HG02981 (cell line): ENCODE results near the gene MCTS1.
"Not testable (repeated sequence)": the region's sequence is repeated elsewhere in the genome, so short reads cannot be mapped to it uniquely, and the experiment has no call there.

Experiments
- ATAC-seq: cut with Tn5 transposase; IDR thresholded peaks from one replicate; pipeline ENCODE4 v1.9.1; 2021; ENCODE audit warnings: mild to moderate bottlenecking, moderate library complexity; ENCODE audit not compliant: unreplicated experiment

MCTS1 gene

GRCh38 chrX:120603707-120604360 lies at the start of gene MCTS1:
Gene MCTS1, plus strand, starts transcription at chrX:120604101. Its CDS starts 136 bp downstream, at chrX:120604237.
- peak; percentile 93 for ATAC-seq

GRCh38 chrX:120556251-120556650 lies 47.6 kb upstream of the MCTS1 start:
- no peak for ATAC-seq

GRCh38 chrX:120559804-120560203 lies 44.1 kb upstream of the MCTS1 start:
- no peak for ATAC-seq

- ATAC-seq, result peak; percentile 30
Observed at GRCh38 chrX:120560405-120560841, 43.5 kb upstream of the MCTS1 start.

GRCh38 chrX:120560842-120561633 lies 42.9 kb upstream of the MCTS1 start, which contains the start of gene CUL4B:
Gene CUL4B, minus strand, starts transcription at chrX:120560962. Its CDS starts 324 bp downstream, at chrX:120560638.
- ATAC-seq, result peak; percentile 87

- no peak for ATAC-seq
Observed at GRCh38 chrX:120561634-120562568, 42.0 kb upstream of the MCTS1 start.

GRCh38 chrX:120562569-120562926 lies 41.4 kb upstream of the MCTS1 start:
- no peak for ATAC-seq

- no peak for ATAC-seq
Observed at GRCh38 chrX:120564925-120565324, 39.0 kb upstream of the MCTS1 start.

- no peak for ATAC-seq
Observed at GRCh38 chrX:120566817-120567216, 37.1 kb upstream of the MCTS1 start.

GRCh38 chrX:120568035-120568434 lies 35.9 kb upstream of the MCTS1 start:
- ATAC-seq, result no peak

- ATAC-seq, result no peak
Observed at GRCh38 chrX:120568609-120569008, 35.3 kb upstream of the MCTS1 start.

- no peak for ATAC-seq
Observed at GRCh38 chrX:120570011-120570600, 33.8 kb upstream of the MCTS1 start.

GRCh38 chrX:120573806-120574205 lies 30.1 kb upstream of the MCTS1 start:
- ATAC-seq, result not testable (repeated sequence)

- ATAC-seq, result no peak
Observed at GRCh38 chrX:120575379-120576114, 28.4 kb upstream of the MCTS1 start.

GRCh38 chrX:120585702-120586101 lies 18.2 kb upstream of the MCTS1 start:
- no peak for ATAC-seq

GRCh38 chrX:120604361-120604782 lies 471 bp downstream of the MCTS1 start:
- peak; percentile 66 for ATAC-seq

GRCh38 chrX:120612086-120612485 lies 8.2 kb downstream of the MCTS1 start:
- ATAC-seq, result no peak

GRCh38 chrX:120614816-120615215 lies 10.9 kb downstream of the MCTS1 start:
- ATAC-seq, result no peak

GRCh38 chrX:120617996-120618630 lies 14.2 kb downstream of the MCTS1 start:
- no peak for ATAC-seq

GRCh38 chrX:120625371-120625770 lies 21.5 kb downstream of the MCTS1 start:
- ATAC-seq, result no peak
